ENCODE data around the gene BEST2.
A peak's percentile ranks its signal among the peaks of the same experiment; 100 is the strongest.

Gene BEST2

DNA sequence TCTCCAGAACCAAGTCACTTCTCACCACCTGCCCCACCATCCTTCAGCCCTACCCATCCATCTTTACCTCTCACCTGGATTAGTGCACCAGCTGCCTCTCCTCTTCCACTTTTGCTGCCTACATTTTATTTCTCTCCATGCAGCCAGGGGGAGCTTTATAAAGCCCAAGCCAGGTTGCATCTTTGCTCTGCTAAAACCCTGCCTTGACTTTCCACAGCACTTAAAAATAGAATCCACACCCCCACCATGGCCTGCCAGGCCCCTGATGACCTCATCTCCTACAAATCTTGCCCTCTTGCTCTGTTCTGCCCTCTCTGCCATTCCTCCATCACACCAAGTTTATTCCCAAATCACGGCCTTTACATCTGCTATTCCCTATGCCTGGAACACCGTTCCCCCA is 22.0 kb downstream of the BEST2 start:
- intact Hi-C loops (cut with DNase I; ENCODE audit: low total_unique reads), result no loop called here
- Histone ChIP-seq H3K4me3 (no peak overlapping the region), H3K27ac (peak overlapping the region in 1 of 2 donors; percentile 20), H3K9me3 (no peaks in the 10 kb centered on the region), H3K4me1 (peaks cover 0 to 38% (median 22%) of the 10 kb centered on the region in 4 donors), H3K27me3 (no peaks in the 10 kb centered on the region), H3K36me3 (peaks cover 0 to 21% (median 0%) of the 10 kb centered on the region in 3 donors)
- TF ChIP-seq, protein P1, sequence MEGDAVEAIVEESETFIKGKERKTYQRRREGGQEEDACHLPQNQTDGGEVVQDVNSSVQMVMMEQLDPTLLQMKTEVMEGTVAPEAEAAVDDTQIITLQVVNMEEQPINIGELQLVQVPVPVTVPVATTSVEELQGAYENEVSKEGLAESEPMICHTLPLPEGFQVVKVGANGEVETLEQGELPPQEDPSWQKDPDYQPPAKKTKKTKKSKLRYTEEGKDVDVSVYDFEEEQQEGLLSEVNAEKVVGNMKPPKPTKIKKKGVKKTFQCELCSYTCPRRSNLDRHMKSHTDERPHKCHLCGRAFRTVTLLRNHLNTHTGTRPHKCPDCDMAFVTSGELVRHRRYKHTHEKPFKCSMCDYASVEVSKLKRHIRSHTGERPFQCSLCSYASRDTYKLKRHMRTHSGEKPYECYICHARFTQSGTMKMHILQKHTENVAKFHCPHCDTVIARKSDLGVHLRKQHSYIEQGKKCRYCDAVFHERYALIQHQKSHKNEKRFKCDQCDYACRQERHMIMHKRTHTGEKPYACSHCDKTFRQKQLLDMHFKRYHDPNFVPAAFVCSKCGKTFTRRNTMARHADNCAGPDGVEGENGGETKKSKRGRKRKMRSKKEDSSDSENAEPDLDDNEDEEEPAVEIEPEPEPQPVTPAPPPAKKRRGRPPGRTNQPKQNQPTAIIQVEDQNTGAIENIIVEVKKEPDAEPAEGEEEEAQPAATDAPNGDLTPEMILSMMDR (IDR thresholded peaks at IDR 0.05), result peak in 1 of 2 experiments; percentile 21
- DNase-seq, result no peak

DNA sequence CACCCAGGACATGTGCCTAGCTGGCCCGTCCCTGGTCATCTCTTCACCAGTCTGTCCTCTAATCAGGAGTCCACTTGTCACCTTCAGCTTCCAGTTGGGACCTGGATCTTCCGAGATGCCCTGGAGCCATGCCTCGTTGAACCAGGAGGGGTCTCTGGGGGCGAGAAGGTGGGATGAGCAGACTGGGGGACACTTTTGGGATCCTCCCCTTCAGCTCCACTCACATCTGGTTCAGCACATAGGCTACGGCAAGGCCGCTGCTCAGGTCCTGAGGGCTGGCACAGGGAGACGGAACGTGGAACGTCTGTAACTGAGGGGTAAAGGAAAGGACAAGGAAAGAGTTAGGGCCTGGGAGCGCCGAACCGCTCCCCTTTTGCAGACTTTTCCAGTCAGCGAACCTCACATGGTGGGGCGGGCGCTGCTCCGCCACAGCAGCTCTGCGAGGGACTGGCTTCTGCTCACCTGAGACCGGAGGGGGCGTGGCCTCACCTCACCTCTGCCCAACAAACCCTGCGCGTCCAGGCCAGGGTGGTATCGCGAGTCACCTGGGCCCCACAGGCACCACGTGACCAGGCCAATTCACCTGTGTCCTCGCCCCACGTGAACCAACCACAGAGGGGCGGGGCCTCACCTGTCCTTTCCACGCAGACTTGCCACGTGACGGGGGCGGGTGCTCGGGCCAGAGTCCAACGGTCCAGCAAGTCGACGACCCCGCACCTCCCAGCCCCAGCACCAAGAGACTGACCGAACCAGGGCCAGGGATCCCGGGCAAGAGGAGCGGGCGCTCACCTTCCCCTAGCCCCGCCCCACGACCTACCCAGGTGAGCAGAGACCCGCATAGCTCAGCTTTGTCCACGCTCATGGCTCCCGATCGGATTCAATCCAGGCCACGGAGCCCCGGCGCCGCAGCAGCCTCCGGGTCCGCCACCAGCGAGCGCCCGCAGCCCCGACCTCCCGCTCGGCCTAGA is 23.3 kb downstream of the BEST2 start, which contains the start of gene HOOK2:
TSS of gene HOOK2 (minus strand) at position 965 of the 968 bp plus-strand sequence. CDS start at position 862, 103 bp downstream.
- TF ChIP-seq, protein P1 (IDR thresholded peaks at IDR 0.05), result no peak
- DNase-seq, result peak in 1 of 2 donors; percentile 80
- H3K27me3 ChIP-seq, result no peaks in the 10 kb centered on the region
- H3K27ac ChIP-seq, result peak within 1 kb of the TSS; percentile 83 to 91
- peak within 1 kb of the TSS; percentile 62 to 90 for H3K4me3 ChIP-seq
- H3K4me1 ChIP-seq, result peaks cover 0 to 49% (median 35%) of the 10 kb centered on the region in 4 donors
- H3K36me3 ChIP-seq, result peaks cover 0 to 16% (median 0%) of the 10 kb centered on the region in 3 donors
- no peaks in the 10 kb centered on the region for H3K9me3 ChIP-seq
- intact Hi-C loops (cut with DNase I; ENCODE audit: low total_unique reads), result no loop called here

DNA sequence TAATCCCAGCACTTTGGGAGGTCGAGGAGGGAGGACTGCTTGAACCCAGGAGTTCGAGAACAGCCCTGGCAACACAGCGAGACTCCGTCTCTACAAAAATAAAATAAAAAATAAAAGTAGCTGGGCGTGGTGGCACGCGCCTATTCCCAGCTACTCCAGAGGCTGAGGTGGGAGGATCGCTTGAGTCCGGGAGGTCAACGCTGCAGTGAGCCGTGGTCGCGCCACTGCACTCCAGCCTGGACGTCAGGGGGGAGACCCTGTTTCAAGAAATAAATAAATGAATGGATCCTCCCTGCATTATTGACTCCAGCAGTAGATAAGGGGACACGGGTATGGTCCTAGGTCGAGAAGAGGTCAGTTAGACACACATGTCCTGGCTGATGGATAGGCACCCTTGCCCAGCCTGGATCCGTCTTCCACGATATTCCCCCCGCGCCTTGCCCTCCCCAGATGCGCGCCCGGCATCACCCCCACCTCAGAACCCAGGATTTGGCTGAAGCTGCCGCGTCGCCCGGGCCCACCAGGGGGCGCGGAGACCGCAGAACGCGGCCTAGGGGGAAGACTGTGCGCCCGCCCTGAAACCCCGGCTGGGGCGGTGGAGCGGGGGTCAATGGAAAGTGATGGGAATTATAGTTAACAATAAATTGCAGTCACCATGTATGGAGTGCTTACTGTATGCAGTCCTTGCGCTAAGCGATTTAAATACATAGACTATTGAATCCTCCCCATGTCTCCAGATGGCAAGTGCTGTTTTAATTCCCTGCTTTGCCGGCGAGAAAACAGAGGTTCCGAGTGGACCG is 25.8 kb downstream of the BEST2 start:
- TF ChIP-seq, protein P1 (IDR thresholded peaks at IDR 0.05), result peak; percentile 94 to 97
- DNase-seq, result peak; percentile 82 to 88
- Histone ChIP-seq H3K27me3 (no peaks in the 10 kb centered on the region), H3K9me3 (no peaks in the 10 kb centered on the region), H3K27ac (peak overlapping the region; percentile 90 to 91), H3K4me3 (peak overlapping the region; percentile 61 to 63), H3K36me3 (no peaks in the 10 kb centered on the region), H3K4me1 (peaks cover 0 to 53% (median 39%) of the 10 kb centered on the region in 4 donors)
- intact Hi-C loops (cut with DNase I; ENCODE audit: low total_unique reads), result loop anchor here (2.0 kb wide), 1 partner anchor 15 kb away; no protein-coding TSS in a partner anchor

DNA sequence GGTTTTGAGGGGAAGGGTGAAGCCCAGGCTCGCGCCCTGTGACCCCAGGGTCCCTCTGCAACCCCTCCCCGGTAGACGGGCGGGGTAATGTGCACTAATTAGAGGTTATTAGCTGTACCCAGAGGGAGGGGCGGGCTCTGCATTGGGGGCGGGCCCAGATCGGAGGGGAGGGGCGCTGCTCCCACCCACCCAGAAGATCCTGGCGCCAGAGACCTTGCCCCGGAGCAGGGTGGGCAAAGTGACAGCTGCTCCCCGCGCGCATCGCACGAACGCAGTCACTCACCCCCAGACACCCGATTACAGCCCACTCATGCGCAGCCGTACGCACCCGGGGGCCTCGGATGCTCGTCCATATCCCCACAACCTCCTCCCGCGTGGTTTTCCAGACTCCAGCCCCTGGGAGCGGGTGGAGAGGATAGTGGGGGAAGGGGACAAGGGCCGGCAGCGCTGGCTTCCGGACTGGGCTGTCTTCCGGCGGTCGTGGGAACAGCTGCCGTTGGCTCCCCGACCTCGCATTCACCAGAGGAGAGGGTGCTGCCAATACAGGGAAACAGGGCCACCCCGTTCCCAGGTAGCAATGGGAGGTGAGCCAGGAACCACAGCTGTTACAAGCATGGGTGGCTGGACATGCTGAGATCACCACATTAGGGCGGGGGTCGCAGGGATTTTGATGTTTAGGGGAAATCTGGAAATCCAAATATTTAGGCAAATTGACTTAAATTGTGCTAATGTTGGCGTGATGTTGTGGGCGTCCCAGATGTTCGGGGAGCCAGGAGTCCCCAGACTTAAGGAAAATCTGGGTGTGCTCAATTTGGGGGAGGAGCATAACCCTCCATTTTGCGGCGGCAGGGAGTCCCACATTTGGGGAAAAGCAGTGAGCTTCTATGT is 26.7 kb downstream of the BEST2 start:
- H3K27me3 ChIP-seq, result no peaks in the 10 kb centered on the region
- intact Hi-C loops (cut with DNase I; ENCODE audit: low total_unique reads), result loop anchor here (2.0 kb wide), 1 partner anchor 15 kb away; no protein-coding TSS in a partner anchor
- peak; percentile 73 to 88 for DNase-seq
- TF ChIP-seq, protein P1 (IDR thresholded peaks at IDR 0.05), result no peak
- no peaks in the 10 kb centered on the region for H3K36me3 ChIP-seq
- peaks cover 0 to 60% (median 45%) of the 10 kb centered on the region in 4 donors for H3K4me1 ChIP-seq
- peak overlapping the region; percentile 90 to 91 for H3K27ac ChIP-seq
- H3K9me3 ChIP-seq, result no peaks in the 10 kb centered on the region
- H3K4me3 ChIP-seq, result peak overlapping the region; percentile 61 to 63

DNA sequence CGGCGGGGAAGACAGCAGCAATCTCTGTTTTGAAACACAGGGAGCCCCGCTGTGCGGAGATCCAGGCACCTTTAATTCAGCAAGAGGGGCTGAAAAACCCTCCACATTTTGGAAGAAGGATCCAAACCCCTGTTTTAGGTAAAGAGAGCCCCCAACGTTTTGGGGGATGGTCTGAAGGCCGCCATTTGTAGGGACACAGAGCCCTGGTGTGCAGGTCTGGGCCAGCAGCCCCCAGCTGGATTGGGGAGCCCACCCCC is 27.2 kb downstream of the BEST2 start:
- TF ChIP-seq, protein P1 (IDR thresholded peaks at IDR 0.05), result no peak
- Histone ChIP-seq H3K4me1 (peaks cover 3 to 60% (median 49%) of the 10 kb centered on the region in 4 donors), H3K27me3 (no peaks in the 10 kb centered on the region), H3K4me3 (peak overlapping the region; percentile 61 to 63), H3K27ac (peak overlapping the region; percentile 90 to 91), H3K9me3 (no peaks in the 10 kb centered on the region), H3K36me3 (no peaks in the 10 kb centered on the region)
- intact Hi-C loops (cut with DNase I; ENCODE audit: low total_unique reads), result loop anchor here (2.0 kb wide), 1 partner anchor 14 kb away; no protein-coding TSS in a partner anchor
- DNase-seq, result no peak

All from tibial artery (tissue), 4 donors.